Measurements from ENCODE around the gene DIAPH3.

DNA sequence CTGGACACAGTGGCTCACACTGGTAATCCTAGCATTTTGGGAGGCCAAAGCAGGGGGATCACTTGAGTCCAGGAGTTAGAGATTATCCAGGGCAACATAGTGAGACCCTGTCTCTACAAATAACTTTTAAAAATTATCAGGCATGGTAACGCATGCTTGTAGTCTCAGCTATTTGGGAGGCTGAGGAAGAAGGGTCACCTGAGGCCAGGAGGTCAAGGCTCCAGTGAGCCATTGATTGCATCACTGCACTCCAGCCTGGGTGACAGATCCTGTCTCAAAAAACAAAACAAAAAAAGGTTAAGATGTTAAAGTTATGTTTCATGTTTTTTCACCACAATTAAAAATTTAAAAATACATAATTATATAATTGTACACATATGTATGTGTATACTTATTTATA, 19.2 kb upstream of the DIAPH3 start:
- TF ChIP-seq, protein P1, sequence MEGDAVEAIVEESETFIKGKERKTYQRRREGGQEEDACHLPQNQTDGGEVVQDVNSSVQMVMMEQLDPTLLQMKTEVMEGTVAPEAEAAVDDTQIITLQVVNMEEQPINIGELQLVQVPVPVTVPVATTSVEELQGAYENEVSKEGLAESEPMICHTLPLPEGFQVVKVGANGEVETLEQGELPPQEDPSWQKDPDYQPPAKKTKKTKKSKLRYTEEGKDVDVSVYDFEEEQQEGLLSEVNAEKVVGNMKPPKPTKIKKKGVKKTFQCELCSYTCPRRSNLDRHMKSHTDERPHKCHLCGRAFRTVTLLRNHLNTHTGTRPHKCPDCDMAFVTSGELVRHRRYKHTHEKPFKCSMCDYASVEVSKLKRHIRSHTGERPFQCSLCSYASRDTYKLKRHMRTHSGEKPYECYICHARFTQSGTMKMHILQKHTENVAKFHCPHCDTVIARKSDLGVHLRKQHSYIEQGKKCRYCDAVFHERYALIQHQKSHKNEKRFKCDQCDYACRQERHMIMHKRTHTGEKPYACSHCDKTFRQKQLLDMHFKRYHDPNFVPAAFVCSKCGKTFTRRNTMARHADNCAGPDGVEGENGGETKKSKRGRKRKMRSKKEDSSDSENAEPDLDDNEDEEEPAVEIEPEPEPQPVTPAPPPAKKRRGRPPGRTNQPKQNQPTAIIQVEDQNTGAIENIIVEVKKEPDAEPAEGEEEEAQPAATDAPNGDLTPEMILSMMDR (IDR thresholded peaks at IDR 0.05), result no peak
- no peak for TF ChIP-seq POLR2A (IDR thresholded peaks at IDR 0.05)
